Brain pericyte (primary cell): ENCODE measurements around the gene AUTS2.

ENCODE experiments used
- DNase-seq: peaks from one replicate; pipeline ENCODE4 v3.0.0-alpha.2; 2012; ENCODE audit warnings: low read depth, low spot score

AUTS2 gene

DNA sequence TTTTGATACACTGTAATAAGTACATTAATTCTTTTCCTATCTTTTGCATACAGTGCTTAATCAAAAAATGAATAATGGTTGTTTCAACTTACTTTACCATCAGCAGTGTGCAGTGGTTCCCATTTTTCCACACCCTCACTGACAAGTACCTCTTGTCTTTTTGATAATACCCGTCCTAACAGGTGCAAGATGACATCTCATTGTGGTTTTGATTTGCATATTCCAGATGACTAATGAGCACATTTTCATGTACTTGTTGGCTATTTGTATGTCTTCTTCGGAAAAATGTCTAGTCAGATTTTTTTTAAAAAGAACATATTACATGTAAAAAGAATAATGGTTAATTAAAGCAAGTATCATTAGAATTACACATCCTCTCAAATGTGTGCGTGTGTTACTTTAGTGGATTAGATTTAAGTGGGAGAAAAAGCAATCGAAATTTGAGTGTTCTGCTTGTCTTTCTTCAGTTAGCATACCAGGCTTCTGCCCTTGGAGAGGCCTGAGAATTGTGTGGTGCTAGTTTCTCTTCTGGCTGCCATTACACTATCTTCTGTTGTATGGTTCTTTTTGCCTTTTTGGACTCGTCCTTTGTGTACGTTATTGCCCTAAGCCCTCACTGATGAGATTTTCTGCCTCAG is 291.2 kb downstream of the AUTS2 start:
- DNase-seq, result no peak

DNA sequence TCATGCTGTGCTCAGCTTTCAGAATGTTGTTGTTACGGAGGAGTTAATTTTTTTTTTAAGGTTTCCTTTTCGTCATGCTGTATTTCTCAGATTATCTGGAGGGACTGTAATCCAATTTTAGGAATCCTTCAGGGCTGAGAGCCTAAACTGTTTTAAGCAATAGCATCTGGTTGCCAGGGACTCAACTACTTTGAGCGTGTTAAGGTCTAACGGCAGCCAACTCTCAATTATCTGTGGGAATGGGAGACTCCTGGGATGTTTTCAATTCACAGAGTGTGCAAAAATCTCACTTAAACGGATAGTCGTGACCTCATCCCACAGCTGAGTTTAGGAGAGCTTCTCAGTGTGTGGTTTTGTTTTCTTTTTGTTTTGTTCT is 291.7 kb downstream of the AUTS2 start:
- DNase-seq, result no peak

DNA sequence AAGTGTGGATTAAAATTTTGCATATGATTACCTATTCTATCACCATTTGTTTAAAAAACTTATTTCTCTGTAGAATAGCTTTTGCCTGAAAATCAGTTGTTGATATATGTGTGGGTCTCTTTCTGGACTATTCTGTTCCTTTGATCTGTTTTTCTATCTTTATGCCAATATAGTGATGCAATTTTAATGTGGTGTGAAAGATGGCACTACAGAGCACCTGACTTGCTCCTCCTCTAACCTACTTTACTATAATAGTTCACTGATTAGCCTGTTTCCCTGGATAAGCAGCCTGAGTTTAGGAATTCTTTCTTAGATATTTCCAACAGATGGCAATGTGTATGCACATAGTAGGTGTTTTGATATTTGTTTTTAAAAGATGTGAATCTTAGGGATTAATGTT is 294.5 kb downstream of the AUTS2 start:
- DNase-seq, result no peak

DNA sequence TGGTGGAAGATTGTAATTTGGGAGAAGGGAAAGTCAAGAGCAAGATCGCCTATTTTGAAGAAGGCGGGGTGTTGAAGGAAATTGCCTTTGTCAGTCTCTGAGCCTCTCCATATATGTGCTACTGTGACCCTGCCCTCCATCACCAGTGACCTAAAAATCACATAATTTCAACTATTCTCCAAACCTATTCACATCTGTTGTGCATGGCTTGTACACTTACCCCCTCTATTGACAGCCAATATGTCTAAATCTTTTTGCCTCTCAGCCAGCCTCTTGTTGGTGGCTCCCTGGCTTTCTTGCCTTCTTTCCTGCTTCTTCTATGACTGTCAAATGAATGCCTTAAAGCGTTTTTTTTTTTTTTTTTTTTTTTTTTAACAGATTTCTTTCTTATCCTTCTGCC is 295.6 kb downstream of the AUTS2 start:
- no peak for DNase-seq

DNA sequence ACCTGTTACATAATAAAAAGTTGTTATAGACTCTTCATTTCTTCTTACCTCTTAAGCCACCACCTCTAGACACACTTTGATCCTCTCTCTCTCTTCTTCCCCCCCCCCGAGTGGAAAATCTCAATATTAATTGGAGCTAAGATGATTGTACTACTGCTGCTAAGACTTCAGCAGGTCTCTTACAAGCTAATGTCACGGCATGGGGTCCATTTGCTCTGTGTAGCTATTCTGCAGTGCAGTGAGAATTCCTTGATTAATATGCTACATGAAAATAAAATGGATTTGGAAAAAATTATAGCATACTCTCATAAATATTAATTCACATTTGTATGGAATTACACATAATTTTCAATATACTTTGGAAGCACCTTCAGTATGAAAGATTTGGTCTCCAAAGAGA is 297.2 kb downstream of the AUTS2 start:
- no peak for DNase-seq

DNA sequence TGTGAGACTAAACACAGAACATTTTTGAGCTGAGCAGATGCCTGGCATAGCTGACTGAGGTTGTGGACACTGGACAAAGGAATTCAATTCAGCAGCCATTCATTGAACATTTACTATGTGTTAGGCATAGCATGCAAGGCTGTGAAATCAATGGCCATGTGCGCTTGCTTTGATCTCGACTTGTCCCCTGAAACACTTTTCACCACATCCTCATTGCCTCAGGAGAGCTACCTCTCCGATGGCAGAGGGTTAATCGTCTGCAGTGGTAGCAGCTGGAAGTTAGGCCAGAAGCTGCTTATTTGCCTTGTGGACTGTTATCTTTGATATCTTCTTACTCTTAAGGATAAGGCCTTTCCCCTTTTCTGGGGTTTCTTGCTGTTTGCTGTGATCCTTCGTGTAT is 297.8 kb downstream of the AUTS2 start:
- no peak for DNase-seq

DNA sequence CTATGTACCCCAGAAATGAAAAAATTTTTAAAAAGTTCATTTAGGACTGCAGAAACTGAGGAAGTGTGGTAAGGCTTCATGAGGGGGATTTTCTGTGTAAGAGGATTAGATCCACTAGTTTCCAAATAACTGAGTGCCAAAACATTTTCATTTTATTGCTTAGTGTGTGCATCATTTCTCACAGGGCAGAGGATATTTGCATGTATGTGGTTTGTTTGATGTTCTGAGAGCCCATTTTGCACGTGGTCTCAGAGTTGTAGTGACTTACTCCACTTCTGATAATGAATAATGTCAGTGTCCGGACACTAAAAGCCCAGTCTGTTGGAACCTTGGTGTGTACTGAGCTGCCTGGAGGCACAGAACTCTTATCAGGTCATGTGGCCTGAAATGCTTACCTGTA is 299.9 kb downstream of the AUTS2 start:
- DNase-seq, result no peak

DNA sequence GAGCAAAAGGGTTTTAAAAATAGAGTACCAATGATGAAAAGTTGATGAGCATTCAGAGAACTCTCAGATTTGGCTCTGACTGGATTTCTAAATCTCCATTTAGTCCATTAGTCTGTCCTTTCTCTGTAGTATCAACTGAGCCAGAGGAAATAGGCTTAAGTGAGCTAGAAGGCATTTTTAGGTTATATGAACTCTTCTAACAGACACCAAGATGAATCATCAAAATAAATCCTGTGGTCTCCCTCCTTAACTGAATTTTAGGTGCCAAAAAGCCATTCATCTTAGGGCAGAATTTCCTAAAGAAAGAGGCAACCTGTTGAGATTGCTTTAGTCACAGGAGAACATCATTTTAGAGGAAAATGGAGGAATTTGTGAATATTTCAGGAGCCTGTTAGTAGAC is 305.1 kb downstream of the AUTS2 start:
- DNase-seq, result no peak

DNA sequence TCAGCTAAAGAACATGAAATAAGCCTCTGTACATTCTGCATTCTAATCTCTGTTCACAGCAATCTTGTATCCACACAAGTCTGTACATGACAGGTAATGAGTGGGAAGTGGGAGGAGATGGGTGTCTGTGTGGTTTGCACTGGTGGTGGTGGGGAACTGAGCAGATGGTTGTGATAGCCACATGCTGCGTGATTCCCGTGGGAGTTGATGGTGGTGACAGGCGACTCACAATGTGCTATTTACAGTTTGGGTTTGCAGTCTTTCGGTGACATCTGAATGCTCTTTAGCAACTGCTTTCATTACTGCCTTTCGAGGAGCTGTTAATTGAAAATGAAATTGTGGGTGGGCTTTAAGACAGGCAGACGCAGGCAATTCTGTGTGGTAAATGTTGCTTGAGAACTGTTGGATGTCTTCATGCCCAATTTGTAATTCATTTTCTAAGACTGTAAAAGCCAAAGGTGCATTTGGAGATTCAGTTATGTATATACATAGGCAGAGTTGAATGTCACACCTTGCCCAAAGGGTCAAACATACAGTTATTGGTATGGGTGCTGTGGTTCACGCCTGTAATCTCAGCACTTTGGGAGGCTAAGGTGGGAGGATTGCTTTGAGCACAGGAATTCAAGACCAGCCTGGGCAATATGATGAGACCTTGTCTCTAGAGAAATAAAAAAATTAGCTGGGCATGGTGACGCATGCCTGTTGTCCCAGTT is 308.2 kb downstream of the AUTS2 start:
- no peak for DNase-seq

DNA sequence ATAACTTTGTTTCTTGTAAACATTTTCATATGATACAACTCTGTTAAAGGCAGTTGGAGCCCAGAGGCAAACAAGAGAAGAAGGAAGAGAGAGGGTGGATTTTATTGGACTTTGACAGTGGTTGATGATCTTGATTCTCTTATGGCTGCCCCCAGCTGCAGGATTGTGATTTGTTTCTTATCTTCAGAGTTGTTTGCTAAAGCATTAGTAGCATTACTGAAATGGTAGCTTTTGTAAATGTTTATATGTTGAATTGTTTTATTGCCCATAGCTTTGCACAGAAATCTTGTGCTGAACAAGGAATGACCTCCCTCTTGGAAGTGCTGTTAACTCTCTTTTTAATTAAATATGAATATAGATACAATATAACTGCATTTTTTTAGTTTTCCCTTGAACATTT is 309.4 kb downstream of the AUTS2 start:
- DNase-seq, result no peak

DNA sequence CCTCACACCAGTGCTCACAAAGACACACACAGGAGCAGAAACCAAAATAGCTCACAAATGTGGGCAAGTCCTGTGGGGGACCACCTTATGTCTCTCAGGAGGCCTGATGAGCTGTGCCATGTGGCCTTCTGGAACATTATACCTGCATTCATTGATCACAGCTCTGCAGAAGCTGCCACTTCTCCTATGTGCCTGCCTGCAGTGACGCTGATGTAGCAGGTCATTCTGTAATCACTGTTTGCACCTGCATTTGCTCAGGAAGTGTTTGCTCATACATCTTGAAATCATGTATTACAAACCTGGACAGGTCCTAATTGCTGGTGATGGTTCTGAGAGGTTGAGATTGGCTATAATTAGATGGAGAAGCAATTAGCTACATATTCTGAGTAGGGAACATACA is 310.2 kb downstream of the AUTS2 start:
- DNase-seq, result no peak

DNA sequence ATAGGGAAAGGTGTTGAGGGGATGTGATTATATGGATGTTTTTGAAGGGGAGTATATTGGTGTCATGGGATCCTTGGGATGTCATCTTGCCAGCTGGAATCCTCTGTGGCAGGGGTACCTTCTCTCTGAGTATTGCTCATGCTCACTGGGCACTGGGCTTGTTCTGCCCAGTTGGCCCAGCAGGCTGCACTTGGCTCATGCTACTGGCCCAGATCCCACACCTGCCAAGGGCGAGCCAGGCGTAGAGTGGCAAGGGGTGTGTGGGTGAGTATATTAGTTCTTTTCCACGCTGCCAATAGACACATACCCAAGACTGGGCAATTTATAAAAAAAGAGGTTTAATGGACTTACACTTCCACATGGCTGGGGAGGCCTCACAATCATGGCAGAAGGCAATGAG is 311.9 kb downstream of the AUTS2 start:
- no peak for DNase-seq

DNA sequence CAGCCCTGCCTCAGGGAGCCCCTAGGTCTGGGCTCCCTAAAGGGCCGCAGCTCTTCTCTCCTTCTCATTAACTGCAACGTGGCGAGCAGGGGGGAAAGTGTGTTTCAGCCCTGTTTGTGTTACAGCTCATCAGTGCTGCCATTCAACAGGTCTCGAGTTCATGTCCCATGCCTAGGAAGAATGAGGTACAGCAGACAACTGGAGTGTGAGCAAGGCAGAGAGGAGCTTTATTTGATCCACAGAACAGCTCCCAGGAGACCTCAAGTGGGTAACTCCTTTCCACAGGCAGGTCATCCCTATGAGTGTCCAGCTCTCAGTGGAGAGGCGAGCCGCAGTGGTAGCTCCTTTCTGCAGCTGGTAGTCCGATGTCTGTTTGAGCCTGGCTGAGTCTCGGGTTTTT is 313.1 kb downstream of the AUTS2 start:
- DNase-seq, result no peak

DNA sequence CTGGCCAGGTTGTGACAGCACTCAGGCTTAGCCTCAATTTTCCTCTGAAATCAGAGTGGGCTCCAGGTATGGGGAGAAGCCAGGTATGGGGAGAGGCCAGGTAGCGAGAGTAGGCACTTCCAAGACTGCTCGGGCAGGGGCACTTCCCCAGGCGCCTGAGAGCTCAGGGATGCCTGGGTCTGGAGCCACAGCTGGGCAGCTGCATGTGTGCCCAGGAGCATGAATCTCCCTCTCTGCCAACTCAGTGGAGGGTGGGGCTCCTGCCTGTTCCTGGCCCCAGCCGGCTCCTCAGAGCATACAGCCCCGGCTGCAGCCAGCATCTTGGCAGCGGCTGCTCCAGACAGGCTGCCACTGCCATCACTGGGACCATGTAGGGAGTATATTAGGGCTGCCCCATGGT is 313.9 kb downstream of the AUTS2 start:
- DNase-seq, result no peak

DNA sequence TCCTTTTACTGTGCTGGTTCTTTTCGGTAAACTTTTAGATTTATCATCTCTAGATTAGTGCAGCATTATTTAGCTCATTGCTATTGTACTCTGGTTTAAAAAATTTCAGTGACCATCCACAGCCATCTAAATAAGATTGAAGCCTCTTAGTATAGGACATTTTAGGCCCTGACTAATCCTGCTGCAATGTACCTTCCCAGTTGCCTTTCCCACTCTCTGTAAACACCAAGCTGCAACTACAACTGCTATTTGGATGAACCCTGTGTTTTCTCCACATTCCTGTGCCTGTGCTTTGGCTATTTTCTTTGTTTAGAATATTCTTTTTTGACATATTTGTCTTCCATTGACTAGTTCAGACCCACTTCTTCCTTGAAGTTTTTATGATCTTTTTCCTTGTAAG is 314.6 kb downstream of the AUTS2 start:
- no peak for DNase-seq

DNA sequence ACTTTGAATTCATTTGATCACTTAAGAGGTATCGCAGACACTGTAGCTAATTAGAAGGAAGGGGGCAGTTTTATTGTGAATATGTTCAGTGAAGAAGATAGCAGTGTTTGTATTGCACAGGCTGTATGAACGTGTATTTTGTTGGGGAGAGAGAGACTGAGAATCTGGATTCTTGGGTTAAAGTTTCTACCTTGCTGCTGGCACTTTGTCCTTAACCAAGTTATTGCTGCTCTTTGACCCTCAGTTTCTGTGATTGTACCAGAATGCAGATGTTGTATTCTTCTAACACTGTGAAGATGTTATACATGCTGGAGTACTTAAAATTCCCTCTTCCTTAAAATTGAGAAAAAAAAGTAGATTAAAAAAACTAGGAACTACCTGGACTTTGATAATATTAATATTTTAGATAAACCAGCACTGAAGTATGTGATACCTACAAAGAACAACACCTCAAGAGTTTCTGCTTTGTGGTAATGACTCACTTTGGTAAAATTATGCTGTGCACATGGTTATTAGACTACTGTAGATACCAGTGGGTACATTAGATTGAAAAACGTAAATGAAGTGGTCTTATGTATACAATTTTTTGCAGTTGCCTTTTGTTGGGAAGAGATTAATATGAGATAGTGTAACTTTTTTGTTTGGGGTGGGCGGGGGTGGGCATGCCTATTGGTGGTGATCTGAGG is 321.3 kb downstream of the AUTS2 start:
- no peak for DNase-seq

DNA sequence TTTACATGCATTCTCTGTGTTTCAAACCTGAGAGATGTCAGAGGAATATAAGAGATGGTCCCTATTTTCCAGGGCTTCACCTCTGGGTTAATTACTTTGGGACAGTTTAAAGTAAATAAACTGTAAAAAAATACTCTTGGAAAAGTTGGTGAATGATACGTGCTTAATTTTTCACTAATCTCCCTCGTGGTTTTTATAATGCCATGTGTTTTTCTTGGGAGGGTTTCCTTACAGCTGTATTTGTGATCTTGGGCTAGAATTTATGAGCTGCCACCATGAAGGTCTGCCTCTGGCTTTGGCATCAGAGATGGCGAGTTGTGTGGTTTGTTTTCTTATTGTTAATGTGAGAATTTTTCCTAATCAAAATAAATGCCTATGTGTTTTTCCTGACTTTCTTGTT is 322.5 kb downstream of the AUTS2 start:
- DNase-seq, result no peak

DNA sequence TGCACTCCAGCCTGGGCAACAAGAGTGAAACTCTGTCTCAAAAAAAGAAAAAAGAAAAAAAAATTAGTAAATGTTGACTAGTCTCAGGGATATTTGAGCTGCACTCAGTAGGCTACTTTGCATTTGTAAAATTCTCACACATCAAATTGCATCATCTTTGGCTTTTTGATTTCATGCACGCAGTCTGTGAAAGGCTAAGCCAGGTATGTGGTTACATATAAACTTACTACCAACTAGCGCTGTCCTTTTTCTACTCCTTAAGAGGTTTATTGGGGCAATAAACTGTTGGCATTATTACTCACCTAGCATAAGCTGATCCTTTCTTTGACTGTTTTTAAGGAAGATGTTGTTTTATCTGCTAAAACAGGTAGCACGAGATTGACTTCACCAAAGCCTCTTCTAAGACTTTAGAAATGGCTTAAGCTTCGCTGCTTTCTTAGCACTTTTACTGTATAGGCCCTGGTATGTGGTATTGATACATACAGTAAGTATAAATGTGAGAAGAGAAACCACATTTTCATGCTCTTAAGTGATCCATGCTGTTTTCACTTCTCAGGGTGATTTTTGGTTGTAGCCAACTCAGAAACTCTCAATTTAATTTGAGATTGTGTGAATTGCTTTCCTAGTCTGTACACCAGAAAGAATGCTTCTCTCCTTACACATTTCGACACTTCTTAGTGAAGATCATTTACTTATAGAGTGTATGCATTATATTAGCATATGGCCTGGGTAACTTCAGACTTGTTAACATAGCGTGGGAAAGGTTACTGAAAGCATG is 323.9 kb downstream of the AUTS2 start:
- DNase-seq, result no peak

DNA sequence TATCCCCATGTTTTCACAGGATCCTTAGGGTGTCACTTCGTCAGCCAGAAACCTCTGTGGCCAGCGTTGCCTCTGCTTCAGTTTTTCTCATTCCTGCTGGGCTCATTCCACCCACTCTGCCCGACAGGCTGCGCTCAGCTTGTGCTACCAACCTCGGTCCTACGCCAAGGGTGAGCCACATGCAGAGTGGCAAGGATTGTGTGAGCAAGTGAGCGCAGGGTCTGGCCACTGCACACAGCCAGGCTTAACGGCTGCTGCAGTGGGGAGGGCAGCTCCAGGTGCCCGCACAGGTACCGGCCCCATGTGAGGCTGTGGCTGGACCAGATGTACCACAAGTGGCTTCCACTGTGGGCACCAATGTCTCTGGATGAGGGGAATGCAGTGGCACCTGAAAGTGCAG is 329.2 kb downstream of the AUTS2 start:
- DNase-seq, result no peak

DNA sequence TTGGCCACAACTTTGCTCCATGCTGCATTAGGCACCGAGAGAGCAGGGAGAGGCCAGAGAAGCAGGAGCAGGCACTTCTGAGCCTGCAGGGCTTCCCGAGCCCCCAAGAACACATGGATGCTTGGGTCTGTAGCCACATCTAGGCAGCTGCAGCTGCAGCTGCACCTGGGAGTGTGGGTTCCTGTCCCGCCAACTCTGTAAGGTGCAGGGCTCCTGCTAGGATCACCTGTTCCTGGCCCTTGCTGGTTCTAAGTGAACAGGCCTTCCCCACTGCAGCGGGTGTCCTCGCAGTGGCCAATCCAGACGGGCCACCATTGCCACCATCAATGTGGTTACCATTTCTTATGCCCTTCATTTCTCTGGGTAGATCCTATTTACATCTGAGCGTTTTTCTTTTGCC is 330.3 kb downstream of the AUTS2 start:
- no peak for DNase-seq

DNA sequence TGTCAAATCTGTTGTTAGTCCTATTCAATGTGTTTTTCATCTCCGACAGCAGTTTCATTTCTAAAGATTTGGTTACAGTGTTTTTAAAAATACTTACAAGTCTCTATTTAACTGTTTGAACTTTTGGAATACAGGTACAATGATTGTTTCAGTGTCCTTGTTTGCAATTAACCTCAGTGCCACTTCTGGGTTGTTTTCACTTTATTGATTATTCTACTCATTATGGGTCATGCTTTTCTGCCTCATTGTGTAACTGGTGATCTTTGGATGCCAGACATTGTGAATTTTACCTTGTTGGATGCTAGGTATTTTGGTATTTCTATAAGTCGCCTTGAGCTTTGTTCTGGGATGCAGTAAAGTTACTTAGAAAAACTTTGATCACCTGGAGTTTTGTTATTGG is 331.3 kb downstream of the AUTS2 start:
- DNase-seq, result no peak

DNA sequence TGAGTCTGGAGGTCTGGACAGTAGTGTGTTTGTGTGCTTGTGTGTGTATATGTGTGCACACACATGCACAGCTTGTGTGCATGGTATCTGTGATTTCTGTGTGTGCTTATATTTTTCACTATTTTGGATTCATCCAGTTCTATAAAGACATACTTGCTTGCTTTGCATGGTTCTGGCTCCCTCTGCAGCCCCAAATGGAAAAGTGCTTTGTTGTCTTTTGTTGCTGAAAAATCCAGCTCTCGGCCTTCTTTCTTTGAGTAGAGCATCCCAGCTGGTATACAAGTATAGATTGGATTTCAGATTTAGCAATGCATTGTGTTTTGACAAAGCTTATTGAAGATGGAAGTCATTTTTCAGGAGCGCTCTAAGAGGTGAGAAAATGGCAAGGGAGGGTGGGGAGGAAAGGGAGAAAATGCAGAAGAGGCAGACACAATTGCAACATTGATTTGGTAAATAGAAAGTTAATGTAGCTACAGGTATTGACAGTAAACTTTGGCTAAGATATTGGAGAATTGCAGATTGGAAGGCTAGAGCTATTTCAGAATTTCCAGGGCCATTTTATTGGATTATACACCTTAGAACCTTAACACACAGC is 333.9 kb downstream of the AUTS2 start:
- DNase-seq, result no peak
